Measurements from ENCODE around the gene CAP2.

Gene CAP2

GRCh38 chr6:17478223-17478907, 85.0 kb downstream of the CAP2 start:
- no peak for DNase-seq

- DNase-seq: no peak
Observed at GRCh38 chr6:17478946-17479345, 85.6 kb downstream of the CAP2 start.

GRCh38 chr6:17480476-17480875, 87.1 kb downstream of the CAP2 start:
- DNase-seq: peak; percentile 40

GRCh38 chr6:17482711-17483110, 89.3 kb downstream of the CAP2 start:
- no peak for DNase-seq

- no peak for DNase-seq
Observed at GRCh38 chr6:17483391-17484016, 90.1 kb downstream of the CAP2 start.

- peak; percentile 76 for DNase-seq
Observed at GRCh38 chr6:17484201-17484849, 90.9 kb downstream of the CAP2 start.

- DNase-seq: peak; percentile 92
Observed at GRCh38 chr6:17485181-17485580, 91.8 kb downstream of the CAP2 start.

GRCh38 chr6:17485946-17486345, 92.6 kb downstream of the CAP2 start:
- no peak for DNase-seq

- no peak for DNase-seq
Observed at GRCh38 chr6:17486680-17487079, 93.3 kb downstream of the CAP2 start.

GRCh38 chr6:17490724-17491123, 97.3 kb downstream of the CAP2 start:
- peak; percentile 95 for DNase-seq

GRCh38 chr6:17491416-17492142, 98.2 kb downstream of the CAP2 start:
- DNase-seq: no peak

- no peak for DNase-seq
Observed at GRCh38 chr6:17492350-17492749, 99.0 kb downstream of the CAP2 start.

- peak; percentile 53 for DNase-seq
Observed at GRCh38 chr6:17493286-17493685, 99.9 kb downstream of the CAP2 start.

- DNase-seq: no peak
Observed at GRCh38 chr6:17494177-17494576, 100.8 kb downstream of the CAP2 start.

GRCh38 chr6:17494919-17495318, 101.5 kb downstream of the CAP2 start:
- DNase-seq: no peak

- no peak for DNase-seq
Observed at GRCh38 chr6:17497535-17498095, 104.2 kb downstream of the CAP2 start.

- no peak for DNase-seq
Observed at GRCh38 chr6:17501442-17501841, 108.0 kb downstream of the CAP2 start.

GRCh38 chr6:17501982-17502704, 108.7 kb downstream of the CAP2 start:
- DNase-seq: no peak

GRCh38 chr6:17503051-17503450, 109.7 kb downstream of the CAP2 start:
- no peak for DNase-seq

- no peak for DNase-seq
Observed at GRCh38 chr6:17504005-17504404, 110.6 kb downstream of the CAP2 start.

- peak; percentile 28 for DNase-seq
Observed at GRCh38 chr6:17505062-17505476, 111.7 kb downstream of the CAP2 start.

GRCh38 chr6:17505767-17506280, 112.4 kb downstream of the CAP2 start:
- DNase-seq: no peak
